HEK293 (cell line): ENCODE data around the gene HOXC10.
A peak's percentile ranks its signal among the peaks of the same experiment; 100 is the strongest.

Source experiments
- ATF2 ChIP-seq: fragments of 450-650 bp; formaldehyde crosslinking; IDR thresholded peaks from 2 replicates; pipeline ENCODE4 v1.5.1; 2016; ENCODE audit warnings: missing biosample characterization, missing genetic modification characterization, low read depth
- BCL11A ChIP-seq: fragments of 450-650 bp; formaldehyde crosslinking; IDR thresholded peaks from 2 replicates; pipeline ENCODE4 v1.5.1; 2016; ENCODE audit warnings: low read depth, missing biosample characterization, missing genetic modification characterization
- FEZF1 ChIP-seq: fragments of 450-650 bp; formaldehyde crosslinking; IDR thresholded peaks from 2 replicates; pipeline ENCODE4 v1.5.1; 2016; ENCODE audit warnings: missing biosample characterization, missing genetic modification characterization
- HIC1 ChIP-seq: fragments of 450-650 bp; formaldehyde crosslinking; IDR thresholded peaks from 2 replicates; pipeline ENCODE4 v1.5.1; 2016; ENCODE audit warnings: missing biosample characterization, missing genetic modification characterization
- INSM2 ChIP-seq: fragments of 450-650 bp; formaldehyde crosslinking; IDR thresholded peaks from 2 replicates; pipeline ENCODE4 v1.5.1; 2016; ENCODE audit warnings: missing biosample characterization, missing genetic modification characterization
- OSR2 ChIP-seq: fragments of 450-650 bp; formaldehyde crosslinking; IDR thresholded peaks from 2 replicates; pipeline ENCODE4 v1.5.1; 2016; ENCODE audit warnings: missing biosample characterization, missing genetic modification characterization
- PATZ1 ChIP-seq: fragments of 450-650 bp; formaldehyde crosslinking; IDR thresholded peaks from 2 replicates; pipeline ENCODE4 v1.5.1; 2016; ENCODE audit warnings: missing biosample characterization, missing genetic modification characterization
- SETDB1 ChIP-seq: IDR thresholded peaks from one replicate; pipeline ENCODE4 v1.6.1; 2017; ENCODE audit warnings: mild to moderate bottlenecking, low read length, moderate library complexity, mixed read lengths; ENCODE audit not compliant: insufficient read length
- YY1 ChIP-seq: fragments of 450-650 bp; formaldehyde crosslinking; IDR thresholded peaks from 2 replicates; pipeline ENCODE4 v1.5.1; 2018; ENCODE audit warnings: missing biosample characterization, missing genetic modification characterization
- ZBTB8A ChIP-seq: fragments of 450-650 bp; formaldehyde crosslinking; IDR thresholded peaks from 2 replicates; pipeline ENCODE4 v1.5.1; 2016; ENCODE audit warnings: missing biosample characterization, missing genetic modification characterization
- ZFHX2 ChIP-seq: fragments of 450-650 bp; formaldehyde crosslinking; conservative IDR thresholded peaks from 2 replicates; pipeline ENCODE4 v1.5.1; 2016; ENCODE audit warnings: missing biosample characterization, missing genetic modification characterization
- ZNF114 ChIP-seq: fragments of 450-650 bp; formaldehyde crosslinking; IDR thresholded peaks from 2 replicates; pipeline ENCODE4 v1.5.0; 2017; ENCODE audit warnings: missing biosample characterization, missing genetic modification characterization
- ZNF138 ChIP-seq: fragments of 450-650 bp; formaldehyde crosslinking; IDR thresholded peaks from 2 replicates; pipeline ENCODE4 v1.5.1; 2016; ENCODE audit warnings: missing biosample characterization, missing genetic modification characterization, borderline replicate concordance
- ZNF274 ChIP-seq, 2 experiments: fragments of 200-500 bp in 1 of 2; fragments of 450-650 bp in 1 of 2; sonication (Bioruptor generic) in 1 of 2; formaldehyde crosslinking in 1 of 2; IDR thresholded peaks; 2 replicates each; pipeline versions ENCODE4 v1.5.1 to v1.6.1; 2014 to 2016; ENCODE audit warnings: borderline replicate concordance in 1 of 2, inconsistent platforms in 1 of 2, low read length in 1 of 2, missing biosample characterization in 1 of 2, missing genetic modification characterization in 1 of 2
- ZNF292 ChIP-seq: fragments of 450-650 bp; formaldehyde crosslinking; IDR thresholded peaks from 2 replicates; pipeline ENCODE4 v1.5.1; 2016; ENCODE audit warnings: low read depth, missing biosample characterization, missing genetic modification characterization, borderline replicate concordance
- ZNF302 ChIP-seq: fragments of 450-650 bp; formaldehyde crosslinking; IDR thresholded peaks from 2 replicates; pipeline ENCODE4 v1.5.1; 2016; ENCODE audit warnings: missing biosample characterization, missing genetic modification characterization, low read depth
- ZNF341 ChIP-seq: fragments of 450-650 bp; formaldehyde crosslinking; IDR thresholded peaks from 2 replicates; pipeline ENCODE4; 2016; ENCODE audit warnings: low read depth, missing biosample characterization, missing genetic modification characterization
- ZNF423 ChIP-seq: fragments of 450-650 bp; formaldehyde crosslinking; IDR thresholded peaks from 2 replicates; pipeline ENCODE4 v1.5.1; 2016; ENCODE audit warnings: missing biosample characterization, missing genetic modification characterization
- ZNF513 ChIP-seq: fragments of 450-650 bp; IDR thresholded peaks from 2 replicates; pipeline ENCODE4 v1.5.1; 2018; ENCODE audit warnings: missing biosample characterization, missing genetic modification characterization
- ZNF514 ChIP-seq: fragments of 450-650 bp; formaldehyde crosslinking; IDR thresholded peaks from 2 replicates; pipeline ENCODE4 v1.5.1; 2016; ENCODE audit warnings: missing biosample characterization, missing genetic modification characterization
- ZNF600 ChIP-seq: fragments of 450-650 bp; formaldehyde crosslinking; IDR thresholded peaks from 2 replicates; pipeline ENCODE4 v1.5.1; 2016; ENCODE audit warnings: missing biosample characterization, missing genetic modification characterization
- ZNF610 ChIP-seq: fragments of 450-650 bp; formaldehyde crosslinking; IDR thresholded peaks from 2 replicates; pipeline ENCODE4 v1.5.1; 2016; ENCODE audit warnings: missing biosample characterization, missing genetic modification characterization, borderline replicate concordance
- ZNF626 ChIP-seq: fragments of 450-650 bp; sonication (Bioruptor Pico); formaldehyde crosslinking; IDR thresholded peaks from 2 replicates; pipeline ENCODE4 v1.5.1; 2018; ENCODE audit warnings: missing biosample characterization, missing genetic modification characterization, inconsistent platforms
- ZNF639 ChIP-seq: fragments of 450-650 bp; formaldehyde crosslinking; IDR thresholded peaks from 2 replicates; pipeline ENCODE4 v1.5.1; 2016; ENCODE audit warnings: missing biosample characterization, missing genetic modification characterization
- ZNF692 ChIP-seq: fragments of 450-650 bp; formaldehyde crosslinking; IDR thresholded peaks from 2 replicates; pipeline ENCODE4 v1.5.1; 2016; ENCODE audit warnings: missing biosample characterization, missing genetic modification characterization
- ZSCAN4 ChIP-seq: fragments of 450-650 bp; formaldehyde crosslinking; IDR thresholded peaks from 2 replicates; pipeline ENCODE4 v1.5.1; 2017; ENCODE audit warnings: missing biosample characterization, missing genetic modification characterization

Gene HOXC10

GRCh38 chr12:54017878-54018467, 33.0 kb downstream of the HOXC10 start (continued):
- peak; percentile 6; the same call in 1 of the 2 replicates for TF ChIP-seq INSM2
- TF ChIP-seq ZNF600 (tag by site-specific recombination): peak; percentile 48; the same call in 1 of the 2 replicates
- no peak for TF ChIP-seq ZNF274 (IDR thresholded peaks at IDR 0.05; ENCODE audit: low read length)
- no peak for TF ChIP-seq ZNF274 (tag by site-specific recombination; IDR thresholded peaks at IDR 0.05; ENCODE audit: borderline replicate concordance)
- TF ChIP-seq HIC1: peak; percentile 88
- TF ChIP-seq FEZF1 (tag by site-specific recombination): peak; percentile 30; the same call in 1 of the 2 replicates
- TF ChIP-seq ZNF423 (tag by site-specific recombination): peak; percentile 95
- TF ChIP-seq BCL11A (tag by site-specific recombination): peak; percentile 71
- no peak for TF ChIP-seq SETDB1
- TF ChIP-seq YY1 (tag by site-specific recombination): peak; percentile 80
- TF ChIP-seq ZNF513 (tag by site-specific recombination): no peak
- TF ChIP-seq ZNF292 (tag by site-specific recombination): no peak
- TF ChIP-seq ZNF341 (tag by site-specific recombination): peak; percentile 89
- TF ChIP-seq ZNF514 (tag by site-specific recombination): no peak
- peak; percentile 99 for TF ChIP-seq ZBTB8A
- no peak for TF ChIP-seq ZNF138
- TF ChIP-seq ZNF114 (tag by site-specific recombination): no peak
- TF ChIP-seq ZNF302 (tag by site-specific recombination): no peak
- TF ChIP-seq ZNF639 (tag by site-specific recombination): peak; percentile 38; the same call in 1 of the 2 replicates
- TF ChIP-seq ZNF692 (tag by site-specific recombination): no peak
- TF ChIP-seq ZFHX2 (tag by site-specific recombination): peak; percentile 96
- TF ChIP-seq ZNF626 (tag by site-specific recombination): no peak
- TF ChIP-seq ATF2 (tag by site-specific recombination): no peak
- peak; percentile 13; the same call in 1 of the 2 replicates for TF ChIP-seq ZSCAN4 (tag by site-specific recombination)
- TF ChIP-seq PATZ1 (tag by site-specific recombination): peak; percentile 95
- peak; percentile 90 for TF ChIP-seq OSR2 (tag by site-specific recombination)
- peak; percentile 45; the same call in 1 of the 2 replicates for TF ChIP-seq ZNF610 (tag by site-specific recombination)
